GM23338 (cell line): ENCODE measurements around the gene ATP10A. TPM values are rescaled to one million over a fixed set of nuclear protein-coding genes. Genes with fewer than 3 reads are reported as not detected.

Source experiments
- ATAC-seq: fragments of 200-7000 bp; cut with Tn5 transposase; 3 replicates; pipeline ENCODE4 v1.9.1; 2020
- DNase-seq: peaks from one replicate; pipeline ENCODE4 v3.0.0-alpha.2; 2015; ENCODE audit warnings: low spot score
- H2AFZ ChIP-seq: fragments of 200-600 bp; sonication (generic); 2 replicates; pipeline ENCODE4 v1.8.0; 2016; ENCODE audit warnings: antibody characterized with exemption, mild to moderate bottlenecking, moderate library complexity
- H3F3A ChIP-seq: fragments of 200-600 bp; sonication (generic); replicated peaks from 2 replicates; pipeline ENCODE4 v1.8.0; 2017; ENCODE audit warnings: antibody characterized with exemption, mixed run types, low read depth
- H3K27ac ChIP-seq: fragments of 200-600 bp; sonication (generic); 2 replicates; pipeline ENCODE4 v1.6.1; 2016; ENCODE audit warnings: low read depth
- H3K27me3 ChIP-seq: fragments of 200-600 bp; sonication (generic); 2 replicates; pipeline ENCODE4 v1.8.0; 2016; ENCODE audit warnings: mild to moderate bottlenecking, mixed run types, moderate library complexity; ENCODE audit not compliant: insufficient read depth
- H3K36me3 ChIP-seq: fragments of 200-600 bp; sonication (generic); 2 replicates; pipeline ENCODE4 v1.8.0; 2016; ENCODE audit warnings: mild to moderate bottlenecking; ENCODE audit not compliant: insufficient read depth
- H3K4me1 ChIP-seq: fragments of 200-600 bp; sonication (generic); 2 replicates; pipeline ENCODE4 v1.8.0; 2016; ENCODE audit warnings: mild to moderate bottlenecking, moderate library complexity; ENCODE audit not compliant: insufficient read depth
- H3K4me2 ChIP-seq: fragments of 200-600 bp; sonication (generic); 2 replicates; pipeline ENCODE4 v1.7.1; 2017; ENCODE audit warnings: mixed run types
- H3K4me3 ChIP-seq: fragments of 200-600 bp; sonication (generic); 2 replicates; pipeline ENCODE4 v1.6.1; 2016; ENCODE audit warnings: mixed run types
- H3K79me2 ChIP-seq: fragments of 200-600 bp; sonication (generic); replicated peaks from 2 replicates; pipeline ENCODE4 v1.8.0; 2017; ENCODE audit warnings: mild to moderate bottlenecking; ENCODE audit not compliant: insufficient read depth
- H3K9me2 ChIP-seq: fragments of 200-600 bp; sonication (generic); 2 replicates; pipeline ENCODE4 v1.8.0; 2017; ENCODE audit not compliant: insufficient read depth
- H4K20me1 ChIP-seq: fragments of 200-600 bp; sonication (generic); replicated peaks from 2 replicates; pipeline ENCODE4 v1.8.0; 2017; ENCODE audit warnings: mild to moderate bottlenecking; ENCODE audit not compliant: insufficient read depth
- H3K27ac Mint-ChIP-seq: 2 replicates; pipeline ENCODE4 v1.8.0; 2020; ENCODE audit warnings: inconsistent platforms, mild to moderate bottlenecking, moderate library complexity, mixed read lengths
- H3K27me3 Mint-ChIP-seq: 3 replicates; pipeline ENCODE4 v1.8.0; 2022; ENCODE audit warnings: low read depth, mild to moderate bottlenecking, moderate library complexity, mixed read lengths, inconsistent platforms; ENCODE audit not compliant: insufficient read depth, poor library complexity
- H3K36me3 Mint-ChIP-seq: 3 replicates; pipeline ENCODE4 v1.8.0; 2021; ENCODE audit warnings: low read depth, mild to moderate bottlenecking, inconsistent platforms, moderate library complexity, mixed read lengths
- H3K4me1 Mint-ChIP-seq: 3 replicates; pipeline ENCODE4 v1.8.0; 2020; ENCODE audit warnings: mild to moderate bottlenecking, inconsistent platforms, mixed read lengths
- H3K4me3 Mint-ChIP-seq: 3 replicates; pipeline ENCODE4 v1.8.0; 2021; ENCODE audit warnings: moderate library complexity, mild to moderate bottlenecking, inconsistent platforms, mixed read lengths
- H3K9me3 Mint-ChIP-seq: 3 replicates; pipeline ENCODE4 v1.8.0; 2020; ENCODE audit warnings: moderate library complexity, mild to moderate bottlenecking, inconsistent platforms, mixed read lengths
- CREB1 ChIP-seq: fragments of 250-450 bp; sonication (Bioruptor Pico); IDR thresholded peaks from 2 replicates; pipeline ENCODE4 v1.5.0; 2020; ENCODE audit warnings: low read depth, mild to moderate bottlenecking, moderate library complexity
- CTCF ChIP-seq, 2 experiments: fragments of 200-600 bp in 1 of 2; sonication (generic) in 1 of 2; conservative IDR thresholded peaks; 2 replicates each; pipeline versions ENCODE4 v1.5.1 to v1.6.1; 2016 to 2017; ENCODE audit warnings: antibody characterized with exemption in 2 of 2, low read depth in 2 of 2, mild to moderate bottlenecking in 2 of 2, moderate library complexity in 1 of 2
- ETS1 ChIP-seq: IDR thresholded peaks from 2 replicates; pipeline ENCODE4 v1.6.1; 2016; ENCODE audit warnings: antibody characterized with exemption
- EZH2 ChIP-seq: fragments of 200-600 bp; sonication (generic); IDR thresholded peaks from one replicate; pipeline ENCODE4 v1.8.0; 2017; ENCODE audit warnings: antibody characterized with exemption, mild to moderate bottlenecking, low read depth; ENCODE audit not compliant: unreplicated experiment
- EZH2phosphoT487 ChIP-seq: fragments of 200-600 bp; sonication (generic); IDR thresholded peaks from one replicate; pipeline ENCODE4 v1.8.1; 2018; ENCODE audit warnings: antibody characterized with exemption; ENCODE audit not compliant: unreplicated experiment
- JUNB ChIP-seq: IDR thresholded peaks from one replicate; pipeline ENCODE4 v1.6.1; 2016; ENCODE audit warnings: antibody characterized with exemption; ENCODE audit not compliant: unreplicated experiment
- POLR2AphosphoS5 ChIP-seq: IDR thresholded peaks from 2 replicates; pipeline ENCODE4 v1.6.1; 2016; ENCODE audit warnings: antibody characterized with exemption, low read depth
- STAT1 ChIP-seq: IDR thresholded peaks from one replicate; pipeline ENCODE4 v1.6.1; 2016; ENCODE audit warnings: antibody characterized with exemption; ENCODE audit not compliant: unreplicated experiment
- ZNF114 ChIP-seq: fragments of 250-450 bp; sonication (Bioruptor Pico); IDR thresholded peaks from 2 replicates; pipeline ENCODE4 v1.5.0; 2020; ENCODE audit warnings: mild to moderate bottlenecking, moderate library complexity
- ZNF331 ChIP-seq: fragments of 250-450 bp; sonication (Bioruptor Pico); IDR thresholded peaks from 2 replicates; pipeline ENCODE4 v1.5.0; 2020; ENCODE audit warnings: low read depth, mild to moderate bottlenecking, moderate library complexity
- ZNF462 ChIP-seq: fragments of 250-450 bp; sonication (Bioruptor Pico); IDR thresholded peaks from 2 replicates; pipeline ENCODE4 v1.5.0; 2020; ENCODE audit warnings: mild to moderate bottlenecking, moderate library complexity
- polyA plus RNA-seq: library from polyadenylated mRNA; unstranded; fragments of >200 nt; fragmentation: Nextera tagmentation; extraction: Ambion mirVana; gene quantifications from 2 replicates; pipeline ENCODE4 v1.2.1, GENCODE V29; 2016
- total RNA-seq: library from RNA; depleted of rRNA; stranded (reverse); fragments of >200 nt; shearing (Covaris generic); gene quantifications from 2 replicates; pipeline ENCODE4 v1.2.3, GENCODE V29; 2014

ATP10A gene
- total and polyA plus RNA-seq, 2 experiments from 2014 or later: 0.36 to 5.6 TPM

- no peak for TF ChIP-seq POLR2AphosphoS5
- no peak for TF ChIP-seq ETS1
- no peak for TF ChIP-seq ZNF114
- TF ChIP-seq JUNB: no peak
- no peak for TF ChIP-seq CREB1 (CRISPR knock-in tag)
- no peak for TF ChIP-seq CTCF (conservative IDR thresholded peaks at IDR 0.05; ENCODE audit: low read depth in 2 of 2)
- TF ChIP-seq EZH2phosphoT487: no peak
- no peak for TF ChIP-seq EZH2
- TF ChIP-seq STAT1: no peak
These were observed 93.1 kb downstream of the ATP10A start (continued) for GRCh38 chr15:25770031-25770430.

- Mint-ChIP-seq H3K27me3 (peaks cover 1% of the 10 kb centered on the region), H3K4me3 (no peak overlapping the region), H3K9me3 (0 out of 3 replicates have a peak, but pooled peaks cover 3% of the 10 kb centered on the region), H3K27ac (no peak overlapping the region), H3K4me1 (peaks cover 5% of the 10 kb centered on the region; the same call in 1 of the 3 replicates), H3K36me3 (0 out of 3 replicates have a peak, but pooled peaks cover 2% of the 10 kb centered on the region)
- no peaks in the 10 kb centered on the region for H3K79me2 ChIP-seq
- no peak for DNase-seq
- no peak overlapping the region for H3K4me2 ChIP-seq
- H3K27me3 ChIP-seq: no peaks in the 10 kb centered on the region
- no peaks in the 10 kb centered on the region for H4K20me1 ChIP-seq
- no peaks in the 10 kb centered on the region for H3K4me1 ChIP-seq
- no peak overlapping the region for H3K27ac ChIP-seq
- no peaks in the 10 kb centered on the region for H3F3A ChIP-seq
- no peaks in the 10 kb centered on the region for H3K36me3 ChIP-seq
- no peaks in the 10 kb centered on the region for H3K9me2 ChIP-seq
- ATAC-seq: no peak
- H2AFZ ChIP-seq: no peak overlapping the region
- H3K4me3 ChIP-seq: no peak overlapping the region
- TF ChIP-seq ZNF114 (no peak), CTCF (conservative IDR thresholded peaks at IDR 0.05; ENCODE audit: low read depth in 2 of 2) (no peak), CREB1 (CRISPR knock-in tag) (no peak), EZH2phosphoT487 (no peak), ETS1 (no peak), ZNF331 (no peak), STAT1 (no peak), ZNF462 (CRISPR knock-in tag) (no peak)
These were observed 94.9 kb downstream of the ATP10A start for GRCh38 chr15:25768271-25768670.
